Loucy (cell line): ENCODE data around the gene APLN.

Experiments
- CTCF ChIP-seq: fragments of 200-600 bp; sonication (generic); conservative IDR thresholded peaks from 2 replicates; pipeline ENCODE4 v1.5.1; 2014; ENCODE audit warnings: mild to moderate bottlenecking, antibody characterized with exemption, low read length
- EZH2phosphoT487 ChIP-seq: fragments of 200-600 bp; IDR thresholded peaks from 2 replicates; pipeline ENCODE4 v1.6.1; 2018; ENCODE audit warnings: antibody characterized with exemption, mild to moderate bottlenecking, moderate library complexity, borderline replicate concordance

DNA sequence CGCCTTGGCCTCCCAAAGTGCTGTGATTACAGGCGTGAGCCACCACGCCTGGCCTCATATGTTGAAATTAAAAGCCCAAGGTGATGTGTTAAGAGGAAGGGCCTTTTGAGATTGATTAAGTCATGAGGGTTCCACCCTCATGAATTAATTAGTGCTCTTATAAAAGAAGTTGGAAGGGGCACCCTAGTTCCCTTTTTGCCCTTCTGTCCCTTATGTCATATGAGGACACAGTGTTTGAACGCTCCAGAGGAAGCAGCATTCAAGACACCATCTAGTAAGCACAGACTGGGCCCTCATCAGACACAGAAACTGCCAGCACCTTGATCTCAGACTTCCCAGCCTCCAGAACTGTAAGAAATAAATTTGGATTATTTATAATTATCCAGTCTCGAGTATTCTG, 5.1 kb upstream of the APLN start:
- TF ChIP-seq CTCF (no peak), EZH2phosphoT487 (no peak)
